Liver (tissue), 3 donors: ENCODE data around the gene SGTB.

Experiments
- EGR1 ChIP-seq, 2 donors: IDR thresholded peaks; 2 replicates each; pipeline ENCODE4 v1.6.1; 2016 to 2018; ENCODE audit warnings: antibody characterized with exemption in 2 of 2, low read depth in 2 of 2
- JUND ChIP-seq, 2 donors: IDR thresholded peaks; 2 replicates each; pipeline ENCODE4 v1.6.1; 2016; ENCODE audit warnings: antibody characterized with exemption in 2 of 2
- RAD21 ChIP-seq, 2 donors: IDR thresholded peaks; 2 replicates each; pipeline ENCODE4 v1.6.1; 2016; ENCODE audit warnings: antibody characterized with exemption in 2 of 2, mild to moderate bottlenecking in 2 of 2
- SP1 ChIP-seq: IDR thresholded peaks from 2 replicates; pipeline ENCODE4 v1.6.1; 2018; ENCODE audit warnings: antibody characterized with exemption, mild to moderate bottlenecking
- YY1 ChIP-seq: IDR thresholded peaks from 2 replicates; pipeline ENCODE4 v1.6.1; 2016; ENCODE audit warnings: antibody characterized with exemption, mild to moderate bottlenecking
- TF ChIP-seq, protein P1 (sequence below): IDR thresholded peaks from 2 replicates; pipeline ENCODE4 v1.6.1; 2016; ENCODE audit warnings: antibody characterized with exemption, mild to moderate bottlenecking
- TF ChIP-seq, protein P2 (sequence below): fragments of 150-350 bp; IDR thresholded peaks from 2 replicates; pipeline ENCODE4 v1.5.1; 2017; ENCODE audit warnings: improper control_type of control experiment, low read depth, low read length; ENCODE audit not compliant: missing input control
- TF ChIP-seq, protein P3 (sequence below): IDR thresholded peaks from 2 replicates; pipeline ENCODE4 v1.6.1; 2016; ENCODE audit warnings: antibody characterized with exemption
- TF ChIP-seq, protein P4 (sequence below): IDR thresholded peaks from 2 replicates; pipeline ENCODE4 v1.6.1; 2016; ENCODE audit warnings: antibody characterized with exemption
- donor health status: healthy.
- donor health status: healthy.

DNA sequence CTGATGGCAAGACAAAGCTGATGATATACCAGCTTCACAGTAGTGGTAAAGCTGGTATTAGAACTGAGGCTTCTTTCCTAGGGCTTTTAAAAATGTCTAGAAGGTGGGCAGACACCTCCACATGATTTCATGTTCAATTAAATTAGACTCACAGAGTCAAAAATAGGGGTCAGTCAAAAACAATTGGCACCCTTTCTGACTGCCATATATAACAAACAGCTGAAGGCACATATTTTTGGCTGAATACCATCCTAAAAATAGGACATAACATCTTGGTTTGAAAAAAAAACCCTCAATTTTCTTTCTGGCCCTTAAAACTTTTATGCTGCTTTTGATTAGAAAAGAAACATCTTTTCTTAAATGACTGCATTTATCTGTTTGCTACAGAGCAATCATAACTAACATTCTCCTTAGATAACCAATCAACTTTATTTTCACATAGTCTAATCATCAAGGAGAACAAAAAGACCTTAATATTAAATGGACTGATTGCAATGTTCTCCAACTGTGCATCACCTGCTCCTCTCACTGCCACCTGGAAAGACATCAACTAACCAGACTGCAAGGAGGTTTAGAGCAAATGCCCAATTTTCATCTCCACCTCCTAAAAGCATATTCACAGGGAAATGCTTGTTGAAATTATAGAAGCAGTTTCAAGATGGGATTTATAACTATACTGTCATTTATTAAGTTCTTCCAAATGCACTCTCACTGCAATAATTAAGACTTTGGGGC is 3.2 kb downstream of the SGTB start:
- TF ChIP-seq, protein P1, sequence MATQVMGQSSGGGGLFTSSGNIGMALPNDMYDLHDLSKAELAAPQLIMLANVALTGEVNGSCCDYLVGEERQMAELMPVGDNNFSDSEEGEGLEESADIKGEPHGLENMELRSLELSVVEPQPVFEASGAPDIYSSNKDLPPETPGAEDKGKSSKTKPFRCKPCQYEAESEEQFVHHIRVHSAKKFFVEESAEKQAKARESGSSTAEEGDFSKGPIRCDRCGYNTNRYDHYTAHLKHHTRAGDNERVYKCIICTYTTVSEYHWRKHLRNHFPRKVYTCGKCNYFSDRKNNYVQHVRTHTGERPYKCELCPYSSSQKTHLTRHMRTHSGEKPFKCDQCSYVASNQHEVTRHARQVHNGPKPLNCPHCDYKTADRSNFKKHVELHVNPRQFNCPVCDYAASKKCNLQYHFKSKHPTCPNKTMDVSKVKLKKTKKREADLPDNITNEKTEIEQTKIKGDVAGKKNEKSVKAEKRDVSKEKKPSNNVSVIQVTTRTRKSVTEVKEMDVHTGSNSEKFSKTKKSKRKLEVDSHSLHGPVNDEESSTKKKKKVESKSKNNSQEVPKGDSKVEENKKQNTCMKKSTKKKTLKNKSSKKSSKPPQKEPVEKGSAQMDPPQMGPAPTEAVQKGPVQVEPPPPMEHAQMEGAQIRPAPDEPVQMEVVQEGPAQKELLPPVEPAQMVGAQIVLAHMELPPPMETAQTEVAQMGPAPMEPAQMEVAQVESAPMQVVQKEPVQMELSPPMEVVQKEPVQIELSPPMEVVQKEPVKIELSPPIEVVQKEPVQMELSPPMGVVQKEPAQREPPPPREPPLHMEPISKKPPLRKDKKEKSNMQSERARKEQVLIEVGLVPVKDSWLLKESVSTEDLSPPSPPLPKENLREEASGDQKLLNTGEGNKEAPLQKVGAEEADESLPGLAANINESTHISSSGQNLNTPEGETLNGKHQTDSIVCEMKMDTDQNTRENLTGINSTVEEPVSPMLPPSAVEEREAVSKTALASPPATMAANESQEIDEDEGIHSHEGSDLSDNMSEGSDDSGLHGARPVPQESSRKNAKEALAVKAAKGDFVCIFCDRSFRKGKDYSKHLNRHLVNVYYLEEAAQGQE, result no peak
- TF ChIP-seq, protein P2, sequence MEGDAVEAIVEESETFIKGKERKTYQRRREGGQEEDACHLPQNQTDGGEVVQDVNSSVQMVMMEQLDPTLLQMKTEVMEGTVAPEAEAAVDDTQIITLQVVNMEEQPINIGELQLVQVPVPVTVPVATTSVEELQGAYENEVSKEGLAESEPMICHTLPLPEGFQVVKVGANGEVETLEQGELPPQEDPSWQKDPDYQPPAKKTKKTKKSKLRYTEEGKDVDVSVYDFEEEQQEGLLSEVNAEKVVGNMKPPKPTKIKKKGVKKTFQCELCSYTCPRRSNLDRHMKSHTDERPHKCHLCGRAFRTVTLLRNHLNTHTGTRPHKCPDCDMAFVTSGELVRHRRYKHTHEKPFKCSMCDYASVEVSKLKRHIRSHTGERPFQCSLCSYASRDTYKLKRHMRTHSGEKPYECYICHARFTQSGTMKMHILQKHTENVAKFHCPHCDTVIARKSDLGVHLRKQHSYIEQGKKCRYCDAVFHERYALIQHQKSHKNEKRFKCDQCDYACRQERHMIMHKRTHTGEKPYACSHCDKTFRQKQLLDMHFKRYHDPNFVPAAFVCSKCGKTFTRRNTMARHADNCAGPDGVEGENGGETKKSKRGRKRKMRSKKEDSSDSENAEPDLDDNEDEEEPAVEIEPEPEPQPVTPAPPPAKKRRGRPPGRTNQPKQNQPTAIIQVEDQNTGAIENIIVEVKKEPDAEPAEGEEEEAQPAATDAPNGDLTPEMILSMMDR, result no peak
- TF ChIP-seq JUND (IDR thresholded peaks at IDR 0.05) (no peak), SP1 (no peak), YY1 (no peak), EGR1 (IDR thresholded peaks at IDR 0.05; ENCODE audit: low read depth in 2 of 2) (no peak), RAD21 (IDR thresholded peaks at IDR 0.05) (no peak)
- TF ChIP-seq, protein P3, sequence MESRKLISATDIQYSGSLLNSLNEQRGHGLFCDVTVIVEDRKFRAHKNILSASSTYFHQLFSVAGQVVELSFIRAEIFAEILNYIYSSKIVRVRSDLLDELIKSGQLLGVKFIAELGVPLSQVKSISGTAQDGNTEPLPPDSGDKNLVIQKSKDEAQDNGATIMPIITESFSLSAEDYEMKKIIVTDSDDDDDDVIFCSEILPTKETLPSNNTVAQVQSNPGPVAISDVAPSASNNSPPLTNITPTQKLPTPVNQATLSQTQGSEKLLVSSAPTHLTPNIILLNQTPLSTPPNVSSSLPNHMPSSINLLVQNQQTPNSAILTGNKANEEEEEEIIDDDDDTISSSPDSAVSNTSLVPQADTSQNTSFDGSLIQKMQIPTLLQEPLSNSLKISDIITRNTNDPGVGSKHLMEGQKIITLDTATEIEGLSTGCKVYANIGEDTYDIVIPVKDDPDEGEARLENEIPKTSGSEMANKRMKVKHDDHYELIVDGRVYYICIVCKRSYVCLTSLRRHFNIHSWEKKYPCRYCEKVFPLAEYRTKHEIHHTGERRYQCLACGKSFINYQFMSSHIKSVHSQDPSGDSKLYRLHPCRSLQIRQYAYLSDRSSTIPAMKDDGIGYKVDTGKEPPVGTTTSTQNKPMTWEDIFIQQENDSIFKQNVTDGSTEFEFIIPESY, result no peak
- TF ChIP-seq, protein P4, sequence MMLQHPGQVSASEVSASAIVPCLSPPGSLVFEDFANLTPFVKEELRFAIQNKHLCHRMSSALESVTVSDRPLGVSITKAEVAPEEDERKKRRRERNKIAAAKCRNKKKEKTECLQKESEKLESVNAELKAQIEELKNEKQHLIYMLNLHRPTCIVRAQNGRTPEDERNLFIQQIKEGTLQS, result no peak
